Stimulated activated CD4-positive, alpha-beta T cell treated with anti-CD3 and anti-CD28 coated beads, Interleukin-4, amount 100 ng/mL, for 4 hours (primary cell): ENCODE results near the gene MMP24OS.
"Not testable (repeated sequence)": the region's sequence is repeated elsewhere in the genome, so short reads cannot be mapped to it uniquely, and the experiment has no call there.

ENCODE experiments used
- DNase-seq, 2 experiments: peaks; one replicate each; pipeline ENCODE4 v3.0.0-alpha.2; 2020

Gene MMP24OS

DNA sequence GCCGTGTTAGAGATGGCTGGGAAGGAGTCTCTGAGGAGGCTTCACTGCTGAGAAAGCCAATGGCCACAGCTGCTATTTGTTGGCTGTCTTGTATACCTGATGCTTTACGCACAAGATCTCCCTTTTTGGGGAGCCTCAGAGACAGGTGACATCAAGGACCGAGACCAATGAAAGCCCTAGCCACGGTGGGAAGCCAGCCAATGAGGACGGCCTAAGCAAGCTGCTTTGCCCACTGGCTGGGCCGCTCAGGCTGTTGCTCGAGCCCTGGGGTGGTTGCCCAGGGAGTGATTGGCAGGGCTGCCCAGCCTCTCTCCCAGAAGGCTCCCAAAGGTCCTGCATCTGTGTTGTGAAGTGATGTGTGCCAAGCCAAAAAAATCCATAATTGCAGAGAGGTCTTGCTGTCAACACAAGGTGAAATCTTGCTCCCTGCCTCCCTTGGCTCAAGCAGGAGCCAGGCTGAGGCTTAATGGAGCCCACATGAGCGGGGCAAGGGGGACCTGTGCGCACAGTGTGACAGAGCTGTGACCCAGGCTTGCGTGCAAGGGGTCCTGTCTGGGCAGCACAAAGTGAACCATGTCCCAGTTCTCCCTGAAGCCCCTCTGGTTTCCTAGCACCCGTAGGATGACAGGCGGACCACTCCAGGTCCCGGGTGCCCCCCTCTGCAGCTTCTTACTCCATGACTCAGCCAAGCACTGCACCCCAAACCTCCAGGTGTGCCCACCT lies 4.3 kb downstream of the MMP24OS start:
- no peak for DNase-seq

DNA sequence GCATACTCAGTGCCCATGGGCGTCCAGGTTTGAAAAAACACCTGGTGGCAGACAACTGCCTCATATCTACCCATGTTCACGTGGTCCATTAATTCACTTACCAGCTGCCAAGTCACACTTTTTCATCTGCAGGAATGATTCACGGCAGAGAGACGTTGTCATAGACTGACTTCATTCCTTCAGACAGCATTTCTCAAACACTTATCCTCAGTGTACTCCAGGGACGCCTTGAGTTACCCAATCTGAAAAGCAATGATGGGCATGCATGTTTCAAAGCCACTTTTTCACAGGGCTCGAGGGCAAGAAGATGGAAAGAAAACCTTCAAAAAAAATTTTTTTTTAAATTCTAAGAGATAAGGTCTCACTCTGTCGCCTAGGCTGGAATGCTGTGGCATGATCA lies 6.0 kb downstream of the MMP24OS start:
- DNase-seq = no peak

DNA sequence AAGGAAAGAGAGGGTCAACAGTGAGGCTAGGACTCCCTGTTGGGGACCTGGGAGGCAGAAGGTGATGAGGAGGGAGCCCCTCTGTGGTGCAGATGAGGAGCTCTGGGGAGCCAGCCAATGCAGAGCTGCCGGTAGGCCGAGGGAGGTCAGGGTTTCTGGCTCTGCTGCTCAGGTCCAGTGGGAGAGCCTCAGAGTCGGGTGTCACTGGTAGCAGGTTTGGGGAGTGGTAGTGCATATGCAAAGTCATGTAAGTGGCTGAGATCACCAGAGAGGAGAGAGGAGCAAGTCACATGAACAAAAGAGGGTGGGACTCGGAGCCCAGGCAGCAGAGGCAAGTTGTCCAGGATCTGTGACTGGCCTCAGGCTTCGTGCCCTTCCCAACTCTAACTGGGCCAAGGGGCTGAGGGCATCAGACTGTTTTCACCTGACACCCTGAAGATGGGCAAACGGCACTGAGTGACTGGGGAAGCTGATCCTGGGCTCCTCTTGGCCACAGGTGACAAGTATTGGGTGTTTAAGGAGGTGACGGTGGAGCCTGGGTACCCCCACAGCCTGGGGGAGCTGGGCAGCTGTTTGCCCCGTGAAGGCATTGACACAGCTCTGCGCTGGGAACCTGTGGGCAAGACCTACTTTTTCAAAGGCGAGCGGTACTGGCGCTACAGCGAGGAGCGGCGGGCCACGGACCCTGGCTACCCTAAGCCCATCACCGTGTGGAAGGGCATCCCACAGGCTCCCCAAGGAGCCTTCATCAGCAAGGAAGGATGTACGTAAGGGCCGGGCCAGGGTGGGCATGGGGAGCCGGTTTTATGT lies 6.6 kb downstream of the MMP24OS start:
- DNase-seq = no peak

DNA sequence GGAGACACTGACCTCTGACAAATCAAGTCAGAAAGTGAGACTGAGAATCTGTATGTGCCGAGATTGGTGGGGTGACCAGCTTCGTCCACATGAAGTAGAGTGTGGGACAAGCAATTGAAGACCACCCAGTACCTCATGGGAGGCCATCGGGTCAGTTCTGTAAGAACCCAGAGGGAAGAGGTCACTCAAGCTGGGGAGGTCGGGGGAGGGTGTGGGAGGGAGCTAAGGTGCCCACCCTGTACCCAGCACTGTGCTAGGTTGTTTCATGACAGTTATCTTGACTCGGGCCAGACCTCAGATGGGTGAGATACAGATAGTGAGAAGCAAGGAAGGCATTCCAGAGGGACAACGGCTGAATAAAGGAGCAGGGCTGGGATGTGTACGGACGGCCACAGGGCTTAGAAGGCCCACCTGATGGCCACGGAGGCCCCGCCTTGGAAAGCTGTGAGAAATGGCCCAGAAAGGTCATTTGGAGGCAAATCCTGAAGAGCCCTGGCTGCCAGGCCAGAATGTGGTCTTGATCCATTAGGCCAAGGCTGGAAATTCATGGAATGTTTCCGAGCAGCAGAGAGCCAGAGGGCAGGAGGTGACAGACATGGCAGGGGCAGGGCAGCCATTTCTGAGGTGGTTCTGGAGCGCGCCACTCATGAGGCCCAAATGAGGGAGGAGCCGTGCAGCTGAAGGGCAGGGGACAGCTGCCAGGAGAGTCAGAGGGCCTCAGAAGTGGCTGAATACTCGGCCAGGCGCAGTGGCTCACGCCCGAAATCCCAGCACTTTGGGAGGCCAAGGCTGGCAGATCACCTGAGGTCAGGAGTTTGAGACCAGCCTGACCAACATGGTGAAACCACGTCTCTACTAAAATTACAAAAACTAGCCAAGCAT lies 7.7 kb downstream of the MMP24OS start:
- no peak for DNase-seq

DNA sequence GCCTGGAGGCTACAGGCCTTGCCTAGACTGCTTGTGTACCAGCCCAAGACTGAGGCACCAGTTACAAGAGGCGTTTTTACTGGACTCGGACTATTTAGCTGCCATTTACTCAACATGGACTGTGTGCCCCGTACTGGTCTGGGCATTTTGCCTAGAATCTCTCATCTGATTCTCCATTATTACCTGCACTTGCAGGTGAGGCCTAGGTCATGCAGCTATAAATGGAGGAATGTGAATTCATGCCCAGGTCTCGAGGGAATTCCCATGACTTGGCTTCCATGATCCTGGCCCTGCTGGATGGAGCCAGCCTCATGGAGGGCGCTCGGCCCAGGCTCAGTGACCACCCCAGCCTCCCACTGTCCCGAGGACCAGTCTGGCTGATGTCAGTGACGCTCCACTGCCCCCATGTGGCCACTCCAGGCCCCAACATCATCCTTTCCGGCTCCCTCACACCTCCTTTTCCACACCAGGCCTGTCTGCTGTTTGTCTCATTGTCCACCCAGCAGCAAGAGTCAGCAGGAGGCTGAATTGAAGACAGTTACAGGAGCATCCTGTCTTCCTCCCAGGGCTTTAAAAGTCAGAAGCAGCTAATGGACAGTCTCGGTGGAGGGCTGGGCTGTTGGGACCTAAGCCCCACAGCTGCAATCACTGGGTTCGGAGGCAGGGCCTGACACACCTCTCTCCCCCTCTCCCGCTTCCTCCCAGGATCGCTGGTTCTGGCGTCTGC lies 8.7 kb downstream of the MMP24OS start:
- peak in 1 of 2 experiments; percentile 40 for DNase-seq

DNA sequence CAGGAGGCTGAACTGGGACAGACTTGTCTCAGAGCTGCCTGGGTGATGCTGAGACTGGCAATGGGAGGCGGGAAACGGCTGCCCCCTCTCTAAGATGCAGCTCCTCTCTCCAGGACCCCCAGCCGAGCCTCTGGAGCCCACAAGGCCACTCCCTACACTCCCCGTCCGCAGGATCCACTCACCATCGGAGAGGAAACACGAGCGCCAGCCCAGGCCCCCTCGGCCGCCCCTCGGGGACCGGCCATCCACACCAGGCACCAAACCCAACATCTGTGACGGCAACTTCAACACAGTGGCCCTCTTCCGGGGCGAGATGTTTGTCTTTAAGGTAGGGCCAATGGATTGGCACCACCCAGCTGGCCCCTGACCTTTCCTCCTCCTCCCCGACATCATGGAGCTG lies 10.8 kb downstream of the MMP24OS start:
- DNase-seq = no peak

DNA sequence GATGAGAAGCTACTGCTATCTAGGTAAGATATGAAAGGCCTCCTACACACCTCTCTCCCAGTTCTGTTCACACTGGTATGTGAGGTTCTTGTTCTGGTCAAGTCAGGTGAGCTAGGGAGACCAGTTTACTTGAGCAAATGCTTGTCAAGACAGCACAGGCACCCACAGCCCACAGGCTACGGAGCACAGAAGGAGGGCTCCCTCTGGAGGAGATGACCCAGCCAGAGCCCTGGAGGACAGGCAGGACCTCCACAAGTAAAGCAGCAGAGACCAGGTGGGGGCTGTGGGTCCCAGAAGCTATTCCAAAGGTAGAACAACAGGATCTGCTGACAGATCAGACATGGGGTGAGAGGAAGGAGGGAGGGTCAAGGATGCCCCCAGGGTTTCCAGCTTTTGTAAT lies 13.2 kb downstream of the MMP24OS start:
- DNase-seq = no peak

DNA sequence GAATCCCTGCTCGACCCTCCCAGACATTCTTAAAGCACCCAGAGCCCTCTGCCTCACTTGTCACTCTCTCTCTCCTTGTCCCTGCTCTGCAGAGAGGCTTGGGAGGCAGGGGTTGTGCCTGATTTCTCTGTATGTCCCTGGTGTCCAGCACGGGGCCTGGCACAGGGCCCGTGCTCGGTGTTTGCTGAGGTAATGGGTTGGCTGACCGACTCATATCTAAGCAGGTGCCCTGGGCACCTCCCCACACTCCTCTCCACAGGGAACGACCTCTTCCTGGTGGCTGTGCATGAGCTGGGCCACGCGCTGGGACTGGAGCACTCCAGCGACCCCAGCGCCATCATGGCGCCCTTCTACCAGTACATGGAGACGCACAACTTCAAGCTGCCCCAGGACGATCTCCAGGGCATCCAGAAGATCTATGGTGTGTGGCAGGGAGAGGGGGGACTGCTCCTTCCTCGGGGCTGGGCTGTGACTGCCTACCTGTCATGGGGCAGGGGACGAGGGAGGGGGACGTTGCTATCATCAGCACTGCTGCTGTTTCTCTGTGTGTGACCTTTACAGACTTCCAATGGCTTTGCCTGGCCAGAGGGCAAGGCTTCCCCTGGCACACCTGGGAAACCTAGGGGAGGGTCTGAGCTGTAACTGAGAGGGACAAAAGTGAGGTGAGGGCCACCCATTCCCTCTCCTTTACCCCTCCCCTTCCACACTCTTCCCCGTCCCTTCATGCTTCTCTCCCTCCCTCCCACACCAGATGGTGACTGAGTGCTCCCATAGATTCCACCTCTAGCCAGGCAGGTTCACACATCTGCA lies 14.2 kb downstream of the MMP24OS start:
- no peak for DNase-seq

DNA sequence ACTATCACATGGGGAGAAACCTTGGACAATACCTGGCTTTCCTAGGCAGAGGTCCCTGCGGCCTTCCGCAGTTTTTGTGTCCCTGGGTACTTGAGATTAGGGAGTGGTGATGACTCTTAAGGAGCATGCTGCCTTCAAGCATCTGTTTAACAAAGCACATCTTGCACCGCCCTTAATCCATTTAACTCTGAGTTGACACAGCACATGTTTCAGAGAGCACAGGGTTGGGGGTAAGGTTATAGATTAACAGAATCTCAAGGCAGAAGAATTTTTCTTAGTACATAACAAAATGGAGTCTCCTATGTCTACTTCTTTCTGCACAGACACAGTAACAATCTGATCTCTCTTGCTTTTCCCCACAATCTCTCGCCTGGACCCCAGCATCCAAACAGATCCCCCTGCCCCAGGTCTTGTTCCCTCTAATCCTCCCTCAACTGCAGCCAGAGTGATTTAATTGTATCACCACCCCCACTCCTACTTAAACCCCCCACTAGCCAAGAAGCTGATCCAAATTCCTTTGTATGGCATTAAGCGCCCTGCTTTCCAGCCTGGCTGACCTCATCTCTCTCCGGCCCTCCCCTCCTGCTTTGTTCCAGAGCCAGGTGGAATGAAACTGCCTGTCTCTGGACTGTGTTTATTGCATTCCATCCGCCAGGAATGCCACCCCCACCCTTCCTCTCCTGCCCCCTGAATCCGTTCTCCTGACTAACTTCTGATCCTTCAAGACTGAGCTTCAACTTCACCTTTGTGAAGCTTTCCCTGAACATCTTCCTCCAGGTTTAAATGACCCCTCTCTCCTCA lies 15.0 kb downstream of the MMP24OS start:
- not testable (repeated sequence) for DNase-seq

DNA sequence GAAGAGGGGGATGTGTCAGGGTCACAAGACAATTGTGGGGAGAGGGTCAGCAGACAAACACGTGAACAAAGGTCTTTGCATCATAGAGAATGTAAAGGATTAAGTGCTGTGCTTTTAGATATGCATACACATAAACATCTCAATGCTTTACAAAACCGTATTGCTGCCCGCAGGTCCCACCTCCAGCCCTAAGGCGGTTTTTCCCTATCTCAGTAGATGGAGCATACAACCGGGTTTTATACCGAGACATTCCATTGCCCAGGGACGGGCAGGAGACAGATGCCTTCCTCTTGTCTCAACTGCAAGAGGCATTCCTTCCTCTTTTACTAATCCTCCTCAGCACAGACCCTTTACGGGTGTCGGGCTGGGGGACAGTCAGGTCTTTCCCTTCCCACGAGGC lies 15.6 kb downstream of the MMP24OS start:
- DNase-seq = not testable (repeated sequence)

DNA sequence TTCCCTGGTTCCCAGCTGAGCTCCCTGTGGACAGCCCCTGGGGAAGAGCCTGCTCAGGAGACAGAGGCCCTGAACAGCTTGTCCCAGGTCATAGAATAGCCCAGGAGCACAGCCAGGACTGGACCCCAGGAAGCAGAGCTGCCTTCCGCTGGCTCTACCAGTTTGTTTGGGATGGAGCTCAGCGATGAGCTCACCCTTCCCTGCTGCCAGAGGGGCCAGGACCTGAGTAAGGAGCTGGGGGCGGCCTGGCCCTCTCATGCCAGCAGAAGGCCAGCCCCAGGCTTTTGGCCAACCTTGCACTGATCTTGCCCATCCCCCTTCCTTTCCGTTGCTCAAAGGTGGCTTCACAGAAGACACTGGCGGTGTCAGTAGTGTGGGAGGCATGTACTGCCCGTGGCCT lies 17.5 kb downstream of the MMP24OS start:
- DNase-seq = no peak

DNA sequence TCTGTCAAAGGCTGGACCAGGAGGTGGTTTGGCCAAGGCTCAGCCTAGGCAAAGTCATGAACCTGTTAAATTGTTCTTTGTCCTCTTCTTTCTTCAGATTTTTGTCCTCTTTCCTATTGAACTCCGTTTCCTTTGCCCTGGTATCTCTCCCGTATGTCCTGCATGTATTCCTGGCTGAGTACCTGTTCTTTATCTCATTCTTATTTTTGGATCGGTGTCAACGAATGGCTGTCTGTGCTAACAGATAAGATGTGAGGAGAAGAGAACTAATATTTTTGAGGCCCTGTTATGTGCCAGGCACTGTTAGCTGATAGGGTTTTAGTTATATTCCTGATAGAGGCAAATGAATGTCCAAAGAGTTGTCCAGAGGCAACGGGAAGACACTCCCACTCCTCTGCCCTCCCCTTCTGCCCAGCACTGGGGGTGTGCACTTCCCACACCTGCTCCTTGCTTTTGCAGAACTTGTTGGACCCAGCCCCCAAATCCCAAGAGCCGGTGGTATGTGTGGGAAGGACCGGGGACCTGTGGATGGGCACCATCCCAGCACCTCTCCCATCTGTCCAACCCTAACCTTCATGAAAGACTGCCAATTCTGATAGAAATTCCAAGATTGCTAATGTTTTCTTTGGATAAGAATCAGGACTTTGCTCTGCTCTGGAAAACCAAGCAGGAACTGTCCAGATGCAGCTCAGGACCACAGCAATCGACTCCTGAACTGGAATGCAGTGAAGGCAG lies 20.6 kb downstream of the MMP24OS start:
- no peak for DNase-seq

DNA sequence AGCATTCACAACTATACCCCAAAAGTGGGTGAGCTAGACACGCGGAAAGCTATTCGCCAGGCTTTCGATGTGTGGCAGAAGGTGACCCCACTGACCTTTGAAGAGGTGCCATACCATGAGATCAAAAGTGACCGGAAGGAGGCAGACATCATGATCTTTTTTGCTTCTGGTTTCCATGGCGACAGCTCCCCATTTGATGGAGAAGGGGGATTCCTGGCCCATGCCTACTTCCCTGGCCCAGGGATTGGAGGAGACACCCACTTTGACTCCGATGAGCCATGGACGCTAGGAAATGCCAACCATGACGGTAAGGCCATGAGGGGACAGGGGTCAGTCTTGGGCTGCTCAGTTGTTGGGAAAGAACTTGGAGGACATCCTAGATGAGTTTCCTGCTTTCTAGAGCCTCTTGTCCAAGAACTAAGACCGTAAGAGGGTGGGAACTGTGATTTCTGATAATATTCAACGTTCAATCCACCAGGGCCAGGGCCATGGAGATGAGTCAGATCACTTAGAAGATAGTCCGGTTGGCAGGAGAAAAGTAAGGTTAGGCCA lies 23.4 kb downstream of the MMP24OS start:
- DNase-seq = no peak

DNA sequence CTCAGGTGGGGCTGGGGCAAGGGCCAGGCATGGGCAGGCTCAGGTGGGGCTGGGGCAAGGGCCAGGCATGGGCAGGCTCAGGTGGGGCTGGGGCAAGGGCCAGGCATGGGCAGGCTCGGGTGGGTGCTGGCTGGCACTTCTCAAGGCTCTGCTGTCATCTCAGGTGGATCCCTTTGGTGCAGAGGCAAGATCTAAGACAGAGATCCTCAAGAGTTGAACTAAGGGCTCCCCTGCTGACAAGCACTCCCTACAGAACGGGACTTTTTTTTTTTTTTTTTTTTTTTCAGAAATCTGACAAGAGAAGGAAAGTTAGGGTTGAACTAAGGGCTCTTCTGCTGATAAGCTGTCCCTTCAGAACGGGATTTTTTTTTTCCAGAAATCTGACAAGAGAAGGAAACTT lies 24.9 kb downstream of the MMP24OS start:
- no peak for DNase-seq

DNA sequence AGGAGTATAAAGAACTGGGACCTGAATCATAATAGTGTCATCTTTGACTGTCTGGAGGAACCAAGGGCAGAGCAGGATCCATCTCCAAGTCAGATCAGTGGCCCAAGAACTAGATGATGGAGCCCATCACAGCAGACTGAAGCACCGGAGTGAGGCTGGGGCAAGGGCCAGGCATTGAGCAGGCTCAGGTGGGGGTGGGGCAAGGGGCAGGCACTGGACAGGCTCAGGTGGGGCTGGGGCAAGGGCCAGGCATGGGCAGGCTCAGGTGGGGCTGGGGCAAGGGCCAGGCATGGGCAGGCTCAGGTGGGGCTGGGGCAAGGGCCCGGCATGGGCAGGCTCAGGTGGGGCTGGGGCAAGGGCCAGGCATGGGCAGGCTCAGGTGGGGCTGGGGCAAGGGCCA lies 25.3 kb downstream of the MMP24OS start:
- DNase-seq = not testable (repeated sequence)

DNA sequence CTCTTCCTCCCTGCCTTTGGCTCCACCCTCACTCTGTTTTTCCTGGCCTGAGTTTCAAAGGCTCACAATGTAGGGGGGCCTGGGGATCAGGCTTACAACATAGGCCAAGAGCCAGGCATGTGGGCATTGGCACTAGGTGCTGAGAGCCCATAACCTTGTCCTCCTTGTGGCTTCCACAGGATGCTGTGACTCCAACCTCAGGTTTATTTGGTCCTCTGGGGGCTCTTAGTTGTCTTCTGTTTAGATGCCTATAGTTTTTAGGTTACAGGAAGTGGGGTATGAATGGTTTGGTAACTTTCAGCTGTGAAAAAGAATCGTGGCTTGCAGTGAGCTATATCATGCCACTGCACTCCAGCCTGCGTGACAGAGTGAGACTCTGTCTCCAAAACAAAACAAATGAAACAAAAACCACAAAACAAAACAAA lies 25.9 kb downstream of the MMP24OS start:
- DNase-seq = no peak

DNA sequence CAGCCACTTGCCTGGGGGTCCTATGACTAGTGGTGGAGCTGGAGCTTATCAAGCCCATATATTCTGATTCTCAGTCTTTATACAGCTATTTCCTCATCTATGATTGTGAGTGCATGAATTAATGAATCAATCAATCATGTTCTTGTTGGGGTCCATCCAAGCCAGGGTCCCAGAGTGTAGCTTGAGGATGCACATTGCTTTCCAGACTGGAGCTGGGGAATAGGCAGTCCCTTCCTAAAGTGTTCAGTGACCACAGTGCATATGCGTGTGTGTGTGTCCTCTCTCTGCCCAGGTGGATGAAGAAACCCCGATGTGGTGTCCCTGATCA lies 26.3 kb downstream of the MMP24OS start:
- DNase-seq = no peak

DNA sequence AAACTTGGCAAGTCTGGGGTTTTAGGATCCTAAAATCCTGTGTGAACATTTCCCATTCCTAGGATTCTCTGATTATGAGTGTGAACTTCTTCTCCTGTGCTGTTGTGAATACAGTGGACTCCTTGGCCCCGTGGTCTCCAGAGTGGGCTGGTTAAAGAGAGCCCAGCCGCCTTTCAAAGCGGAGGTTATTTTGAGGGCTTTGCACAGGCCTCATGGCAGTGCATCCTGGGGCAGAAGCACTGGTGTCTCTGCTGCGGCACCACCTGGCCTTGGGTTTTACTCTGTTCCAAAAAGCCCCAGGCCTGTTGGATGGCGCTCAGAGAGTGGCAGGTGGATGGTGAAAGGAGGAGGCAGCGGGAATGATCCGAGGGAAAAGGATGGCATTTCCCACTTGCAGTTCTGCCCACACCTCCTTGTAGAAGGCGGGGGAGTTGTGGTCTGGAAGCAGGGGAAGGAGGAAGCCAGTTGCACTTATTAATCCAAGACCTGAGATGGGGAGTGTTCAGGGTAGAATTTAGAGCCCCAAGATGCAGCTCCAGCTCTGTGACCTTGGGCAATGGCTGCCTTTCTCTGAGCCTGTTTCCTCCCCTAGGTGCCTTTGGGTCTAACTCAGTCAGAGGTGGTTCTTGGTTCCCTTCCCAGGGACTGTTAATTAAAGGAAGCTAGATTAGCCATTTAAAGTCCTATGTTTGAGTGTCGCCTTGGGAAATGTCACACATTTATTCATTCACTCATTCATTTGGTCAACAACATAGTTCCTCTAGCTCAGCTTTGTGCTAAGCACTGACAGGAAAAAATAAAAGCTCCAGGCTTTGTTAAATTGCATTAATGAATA lies 29.1 kb downstream of the MMP24OS start:
- DNase-seq = no peak

DNA sequence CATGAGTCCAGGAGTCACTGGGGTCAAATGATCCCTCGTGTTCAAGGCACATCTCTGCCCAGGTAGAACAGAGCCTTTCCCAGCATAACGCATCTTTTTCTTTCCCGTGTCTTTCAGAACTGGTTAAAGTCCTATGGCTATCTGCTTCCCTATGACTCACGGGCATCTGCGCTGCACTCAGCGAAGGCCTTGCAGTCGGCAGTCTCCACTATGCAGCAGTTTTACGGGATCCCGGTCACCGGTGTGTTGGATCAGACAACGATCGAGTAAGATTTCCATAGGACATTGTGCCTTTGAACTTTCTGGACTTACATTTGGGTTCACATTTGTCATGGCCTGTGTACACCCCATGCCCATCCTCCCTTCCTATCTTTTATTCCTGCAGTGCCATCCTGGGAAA lies 31.2 kb downstream of the MMP24OS start:
- DNase-seq = no peak
